Stromal cell of bone marrow (primary cell): Measurements from ENCODE around the gene TPSD1.
"Not testable (repeated sequence)": the region's sequence is repeated elsewhere in the genome, so short reads cannot be mapped to it uniquely, and the experiment has no call there.

Source experiments
- DNase-seq: peaks from one replicate; pipeline ENCODE4 v3.0.0-alpha.2; 2012; ENCODE audit warnings: low read depth

TPSD1 gene

DNA sequence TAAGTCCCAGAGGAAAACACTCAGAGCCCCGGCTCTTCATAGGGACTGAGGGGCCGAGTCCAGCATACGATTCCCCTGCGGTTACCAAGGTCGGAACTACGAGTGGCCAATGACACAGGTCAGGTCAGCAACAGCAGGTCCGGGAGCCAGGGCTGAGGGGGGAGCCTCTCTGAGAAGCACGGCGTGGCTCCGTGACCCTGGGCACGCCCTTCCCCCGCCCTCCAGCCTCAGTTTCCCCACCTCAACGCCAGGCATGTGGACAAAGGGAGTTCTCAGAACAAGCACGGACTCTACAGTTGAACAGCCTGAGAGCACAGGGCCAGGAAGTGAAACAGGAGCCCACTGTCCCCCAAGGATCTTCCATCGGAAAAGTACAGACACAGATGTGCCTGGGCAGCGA, 25.6 kb downstream of the TPSD1 start:
- no peak for DNase-seq

DNA sequence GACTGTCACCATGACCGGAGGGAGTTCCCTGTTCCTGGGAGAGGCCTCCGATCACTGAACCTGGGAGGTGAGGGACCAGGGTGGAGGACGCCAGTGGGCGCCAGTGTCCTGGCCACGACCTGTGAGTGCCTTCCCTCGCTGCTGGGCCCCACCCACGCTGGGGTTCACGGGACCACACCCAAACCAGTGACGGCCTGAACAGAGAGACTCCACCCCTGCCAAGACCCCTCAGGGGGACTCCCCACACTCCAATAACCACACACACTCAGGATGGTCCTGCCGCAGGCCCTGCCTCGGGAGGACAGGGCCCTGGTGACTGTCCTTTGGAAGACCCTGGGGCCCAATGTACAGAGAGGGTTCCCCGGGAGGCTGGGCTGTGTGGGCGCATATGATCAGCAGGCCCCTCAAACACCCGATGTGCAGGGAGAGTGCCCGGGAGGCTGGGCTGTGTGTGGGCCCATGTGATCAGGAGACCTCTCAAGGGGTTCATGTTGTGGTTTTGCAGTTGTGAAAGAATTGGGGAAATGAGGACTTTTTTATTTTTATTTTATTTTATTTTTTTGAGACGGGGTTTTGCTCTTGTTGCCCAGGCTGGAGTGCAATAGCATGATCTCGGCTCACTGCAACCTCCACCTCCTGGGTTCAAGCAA, 26.6 kb downstream of the TPSD1 start:
- DNase-seq, result no peak

DNA sequence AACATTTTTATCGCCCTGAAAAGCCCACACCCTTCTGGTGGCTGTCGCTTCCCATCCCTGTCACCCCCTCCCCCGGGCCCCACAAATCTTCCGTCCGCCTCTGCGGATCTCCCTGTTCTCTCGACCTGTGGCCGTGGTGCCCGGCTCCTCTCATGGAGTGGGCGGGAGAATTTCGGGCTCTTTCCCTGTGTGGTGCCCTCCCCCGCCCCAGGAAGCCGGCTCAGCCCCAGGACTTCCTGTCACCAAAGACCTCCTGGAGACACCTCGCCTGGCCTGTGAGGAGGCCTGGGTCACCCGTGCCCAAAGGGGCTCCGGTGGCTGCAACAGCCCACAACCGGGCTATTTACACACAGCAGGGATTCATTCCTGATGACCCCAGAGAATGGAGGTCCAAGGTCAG, 27.4 kb downstream of the TPSD1 start:
- DNase-seq, result no peak

DNA sequence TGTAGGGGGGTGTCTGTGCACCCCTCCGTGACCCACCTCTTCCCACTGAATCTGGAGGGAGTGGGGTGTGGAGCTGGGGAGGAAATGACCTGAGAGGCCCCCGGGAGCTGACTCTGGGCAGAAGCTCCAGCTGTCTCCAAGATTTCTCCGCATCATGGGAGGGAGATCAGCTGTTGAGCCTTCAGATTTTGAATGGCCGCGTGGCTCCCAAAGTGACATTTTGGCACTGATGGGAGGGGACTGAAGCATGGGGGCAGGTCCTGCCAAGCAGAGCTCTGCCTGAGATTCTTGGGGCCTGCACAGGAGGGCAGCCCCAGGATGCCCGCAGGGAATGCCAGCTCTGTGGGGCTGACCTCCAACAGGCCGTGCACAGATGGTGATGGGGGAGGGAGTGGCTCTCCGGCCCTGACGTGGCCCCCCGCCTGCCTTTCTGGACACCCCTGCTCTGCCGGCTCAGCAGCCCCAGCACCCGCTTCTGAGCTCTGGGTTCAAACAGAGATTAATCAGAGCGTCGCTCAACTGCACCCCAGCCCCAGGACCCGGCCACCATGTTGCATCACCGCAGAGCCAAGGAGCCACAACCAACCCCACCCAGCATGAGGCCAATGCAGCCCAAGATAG, 28.2 kb downstream of the TPSD1 start:
- DNase-seq, result no peak

DNA sequence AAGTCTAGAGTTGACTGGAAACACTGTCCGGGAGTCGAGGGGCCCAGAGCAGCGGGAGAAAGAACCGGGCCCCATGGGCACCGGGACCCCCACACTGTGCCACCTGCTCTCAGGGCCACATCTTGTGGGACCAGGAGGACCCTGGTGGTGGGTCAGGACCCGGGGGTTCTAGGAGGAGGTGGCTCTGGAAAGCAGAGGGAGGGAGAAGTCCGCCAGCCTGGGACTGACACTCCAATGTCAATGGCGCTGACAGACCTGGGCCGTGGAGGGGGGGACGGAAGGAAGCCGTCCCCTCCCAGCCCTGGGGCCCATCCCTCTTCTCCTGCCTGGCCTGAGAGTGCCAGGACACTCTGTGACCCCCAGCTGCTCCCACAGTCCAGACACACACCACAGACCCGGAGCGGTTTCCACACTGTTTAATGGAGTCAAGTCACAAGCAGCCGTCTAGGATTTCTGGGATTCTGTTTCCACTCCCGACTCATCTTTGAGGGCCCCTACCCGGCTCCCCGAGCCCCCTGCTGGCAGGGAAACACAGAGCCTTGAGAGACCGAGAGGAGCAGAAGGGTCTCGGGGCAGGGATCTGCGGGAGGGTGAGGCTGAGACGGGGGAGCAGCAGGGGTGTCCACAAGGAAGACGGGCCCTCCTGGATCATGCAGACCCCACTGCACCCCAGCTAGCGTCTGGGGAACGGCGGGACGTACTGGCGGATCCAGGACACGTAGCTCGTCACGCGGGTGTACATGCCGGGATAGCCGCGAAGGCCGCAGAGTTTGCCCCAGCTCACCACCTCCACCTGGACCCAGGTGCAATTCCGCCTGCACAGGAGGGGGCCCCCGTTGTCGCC, 30.0 kb downstream of the TPSD1 start:
- DNase-seq, result no peak

DNA sequence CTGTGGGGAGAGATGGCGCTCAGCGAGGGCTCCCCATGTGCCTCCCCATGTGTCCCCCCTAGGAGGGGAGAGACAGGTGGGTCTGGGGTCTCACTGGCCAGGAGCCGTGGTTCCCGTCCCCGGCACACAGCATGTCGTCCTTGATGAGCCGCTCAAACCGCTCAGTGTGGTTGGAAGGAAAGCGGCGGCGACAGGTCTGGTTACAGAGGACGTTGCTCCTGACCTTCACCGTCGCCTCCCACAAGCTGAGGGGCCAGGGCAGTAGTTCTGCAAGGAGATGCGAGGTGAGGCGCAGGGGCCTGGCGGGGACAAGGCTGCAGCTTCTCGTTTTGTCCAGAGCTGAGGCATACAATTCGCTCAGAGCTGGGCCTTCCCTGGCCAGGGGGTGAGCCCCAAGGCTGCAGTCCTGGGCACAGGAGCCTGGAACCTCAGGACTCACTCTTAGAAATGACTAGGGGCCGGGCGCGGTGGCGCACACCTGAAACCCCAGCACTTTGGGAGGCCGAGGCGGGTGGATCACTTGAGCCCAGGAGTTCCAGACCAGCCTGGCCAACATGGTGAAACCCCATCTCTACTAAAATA, 30.7 kb downstream of the TPSD1 start:
- DNase-seq, result no peak

DNA sequence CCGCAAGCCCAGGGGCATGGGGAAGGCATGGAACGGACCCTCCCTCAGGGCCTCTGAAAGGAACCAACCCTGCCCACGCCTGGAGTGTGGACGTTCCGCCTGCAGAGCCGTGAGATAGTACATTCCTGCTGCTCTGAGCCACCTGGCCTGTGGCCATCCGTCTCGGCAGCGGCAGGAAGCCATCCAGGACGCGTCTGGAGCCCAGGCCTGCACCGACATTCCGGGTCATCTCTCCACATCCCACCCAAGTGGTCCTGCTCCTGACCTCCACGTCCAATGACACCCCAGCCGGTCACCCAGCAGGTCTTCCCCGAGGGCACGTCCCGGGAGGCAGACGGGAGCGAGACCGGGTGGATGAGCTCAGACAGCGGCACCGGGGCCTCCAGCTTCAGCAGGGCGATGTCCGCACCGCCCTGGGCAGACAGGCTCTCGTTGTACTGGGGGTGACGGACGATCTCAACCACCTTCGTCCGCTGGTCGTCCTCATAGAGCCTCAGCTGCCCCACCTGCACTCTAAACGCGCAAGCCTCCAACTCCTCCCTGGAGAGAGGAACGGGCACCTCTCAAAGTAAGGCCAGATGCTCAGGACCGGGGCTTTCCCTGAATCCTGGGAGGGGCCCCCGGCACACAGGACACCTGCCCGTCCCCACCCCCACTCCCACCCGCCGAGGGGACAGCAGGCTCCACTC, 32.3 kb downstream of the TPSD1 start:
- no peak for DNase-seq

DNA sequence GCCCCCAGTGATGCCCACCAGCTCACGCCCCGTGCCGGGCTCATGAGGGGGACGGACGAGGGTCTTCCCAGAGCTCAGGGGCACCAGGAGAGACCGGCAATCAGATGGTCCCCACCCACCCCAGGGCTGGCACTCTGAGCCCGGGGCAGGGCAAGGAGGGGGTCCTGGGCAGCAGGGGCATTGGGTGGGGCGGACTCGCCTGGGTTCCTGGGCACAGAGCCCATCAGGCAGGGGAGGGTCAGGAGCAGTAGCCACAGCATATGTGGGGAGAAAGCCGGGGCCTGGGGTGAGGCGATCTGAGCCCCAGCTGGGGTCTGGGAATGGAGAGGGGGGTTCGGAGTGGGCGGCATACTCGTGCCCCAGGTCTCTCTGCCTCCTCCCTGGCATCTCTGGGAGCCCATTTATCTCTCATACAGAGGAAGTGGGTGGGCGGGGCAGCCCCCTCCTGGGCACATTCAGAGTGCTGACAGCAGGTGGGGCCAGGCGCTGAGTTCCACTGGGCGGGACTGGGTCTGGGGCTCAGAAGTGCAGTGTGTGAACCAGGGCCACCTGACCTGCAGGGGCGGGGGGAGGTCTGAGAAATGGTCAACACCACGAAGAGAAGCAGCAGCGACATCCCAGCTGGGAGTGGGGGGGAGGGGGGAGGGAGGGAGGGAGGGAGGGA, 33.1 kb downstream of the TPSD1 start:
- no peak for DNase-seq

DNA sequence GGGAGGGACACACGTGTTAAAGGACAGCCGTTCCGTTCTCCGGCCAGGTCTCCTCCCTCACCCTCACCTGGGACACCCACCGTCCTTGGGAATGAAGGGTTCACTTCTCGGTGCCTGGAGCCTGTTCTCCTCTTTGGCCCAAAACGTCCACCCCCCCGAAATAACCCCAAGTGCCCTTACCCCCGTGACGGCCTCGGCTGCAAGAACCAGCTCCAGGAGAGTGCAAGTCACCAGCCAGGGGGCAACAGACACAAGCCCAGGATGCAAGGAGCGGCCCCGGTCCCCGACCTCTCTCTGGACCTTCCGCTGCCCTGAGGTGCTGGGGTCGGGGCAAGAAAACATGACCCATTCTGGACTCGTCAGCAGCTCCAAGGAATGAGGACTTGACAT, 33.6 kb downstream of the TPSD1 start:
- no peak for DNase-seq

DNA sequence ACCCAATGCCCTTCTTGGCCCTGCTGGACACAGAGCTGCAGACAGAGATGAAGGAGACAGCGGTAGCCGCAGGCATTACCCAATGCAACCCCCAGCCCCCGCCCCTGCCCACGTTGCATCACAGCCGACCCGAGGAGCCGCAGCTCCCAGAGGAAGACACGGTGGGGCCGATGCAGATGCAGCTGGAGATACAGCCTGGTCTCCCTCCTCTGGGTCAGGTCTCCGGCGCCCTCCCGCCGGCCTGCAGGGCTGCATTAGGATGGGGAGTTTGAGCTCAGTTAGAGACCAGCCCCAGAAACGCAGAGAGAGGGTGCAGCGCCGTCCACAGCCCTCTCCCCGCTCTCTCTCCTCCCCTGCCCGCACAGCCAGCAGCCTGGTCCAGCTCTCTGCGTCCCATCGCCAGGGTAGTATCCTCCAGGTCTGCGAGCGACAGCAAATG, 34.2 kb downstream of the TPSD1 start:
- DNase-seq, result no peak

DNA sequence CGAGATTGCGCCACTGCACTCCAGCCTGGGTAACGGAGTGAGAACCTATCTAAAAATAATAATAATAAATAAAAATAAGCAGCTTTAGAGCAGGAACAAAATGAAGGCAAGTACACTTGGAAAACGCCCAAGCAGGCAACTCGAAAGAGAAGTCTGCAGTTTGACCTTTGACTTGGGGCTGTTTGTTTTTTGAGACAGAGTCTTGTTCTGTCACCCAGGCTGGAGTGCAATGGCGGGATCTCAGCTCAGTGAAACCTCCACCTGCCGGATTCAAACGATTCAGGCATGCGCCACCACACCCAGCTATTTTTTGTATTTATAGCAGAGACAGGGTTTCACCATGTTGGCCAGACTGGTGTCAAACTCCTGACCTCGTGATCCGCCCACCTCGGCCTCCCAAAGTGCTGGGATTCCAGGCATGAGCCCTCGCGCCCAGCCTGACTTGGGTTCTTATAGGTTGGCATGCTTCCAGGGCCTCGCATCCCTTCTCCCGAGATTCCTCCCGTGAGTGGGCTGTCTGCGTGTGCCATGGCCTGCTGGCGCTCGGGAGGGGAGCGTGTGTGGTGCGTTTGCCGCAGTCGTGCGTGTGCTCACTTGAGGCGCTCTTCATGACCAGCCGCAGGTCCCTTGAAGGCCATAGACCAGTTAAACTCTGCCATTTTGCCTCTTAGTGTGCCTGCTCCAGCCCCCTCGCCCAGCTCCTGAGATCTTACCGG, 35.1 kb downstream of the TPSD1 start:
- DNase-seq, result no peak

DNA sequence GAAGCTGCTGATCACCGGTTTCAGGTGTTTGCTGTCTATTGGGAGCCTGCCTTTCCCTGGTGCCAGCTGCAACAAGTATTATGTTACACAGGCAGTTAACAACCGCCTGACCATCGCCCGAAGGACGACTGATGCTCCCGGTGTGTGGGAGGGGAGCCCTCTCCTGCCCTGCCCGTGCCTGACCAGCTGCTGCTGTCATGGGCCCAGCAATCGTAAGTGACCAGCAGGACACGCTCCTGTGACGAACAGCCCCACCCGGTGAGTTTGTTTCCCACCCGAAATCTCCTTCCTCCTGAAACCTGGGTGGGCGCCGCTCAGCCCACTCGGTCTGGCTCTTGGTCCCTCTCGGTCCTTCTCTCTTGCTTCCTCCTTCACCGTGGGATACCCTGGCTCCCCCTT, 35.7 kb downstream of the TPSD1 start:
- DNase-seq, result no peak

DNA sequence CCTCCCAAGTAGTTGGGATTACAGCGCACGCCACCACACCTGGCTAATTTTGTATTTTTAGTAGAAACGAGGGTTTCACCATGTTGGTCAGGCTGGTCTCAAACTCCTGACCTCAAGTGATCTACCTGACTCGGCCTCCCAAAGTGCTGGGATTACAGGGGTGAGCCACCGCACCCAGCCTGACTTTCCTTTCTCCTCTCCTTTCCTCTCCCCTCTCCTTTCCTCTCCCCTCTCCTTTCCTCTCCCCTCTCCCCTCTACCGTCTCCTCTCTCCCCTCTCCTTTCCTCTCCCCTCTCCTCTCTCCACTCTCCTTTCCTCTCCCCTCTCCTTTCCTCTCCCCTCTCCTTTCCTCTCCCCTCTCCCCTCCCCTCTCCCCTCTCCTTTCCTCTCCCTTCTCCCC, 36.3 kb downstream of the TPSD1 start:
- DNase-seq, result not testable (repeated sequence)

DNA sequence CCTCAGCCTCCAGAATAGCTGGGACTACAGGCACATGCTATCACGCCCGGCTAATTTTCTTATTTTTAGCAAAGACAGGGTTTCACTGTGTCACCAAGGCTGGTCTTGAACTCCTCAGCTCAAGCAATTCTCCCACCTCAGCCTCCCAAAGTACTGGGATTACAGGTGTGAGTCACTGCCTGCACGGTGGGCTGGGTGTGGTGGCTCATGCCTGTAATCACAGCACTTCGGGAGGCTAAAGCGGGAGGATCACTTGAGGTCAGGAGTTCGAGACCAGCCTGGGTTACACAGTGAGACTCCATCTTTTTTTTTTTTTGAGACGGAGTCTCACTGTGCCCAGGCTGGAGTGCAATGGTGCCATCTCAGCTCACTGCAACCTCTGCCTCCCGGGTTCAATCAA, 36.9 kb downstream of the TPSD1 start:
- DNase-seq, result not testable (repeated sequence)

DNA sequence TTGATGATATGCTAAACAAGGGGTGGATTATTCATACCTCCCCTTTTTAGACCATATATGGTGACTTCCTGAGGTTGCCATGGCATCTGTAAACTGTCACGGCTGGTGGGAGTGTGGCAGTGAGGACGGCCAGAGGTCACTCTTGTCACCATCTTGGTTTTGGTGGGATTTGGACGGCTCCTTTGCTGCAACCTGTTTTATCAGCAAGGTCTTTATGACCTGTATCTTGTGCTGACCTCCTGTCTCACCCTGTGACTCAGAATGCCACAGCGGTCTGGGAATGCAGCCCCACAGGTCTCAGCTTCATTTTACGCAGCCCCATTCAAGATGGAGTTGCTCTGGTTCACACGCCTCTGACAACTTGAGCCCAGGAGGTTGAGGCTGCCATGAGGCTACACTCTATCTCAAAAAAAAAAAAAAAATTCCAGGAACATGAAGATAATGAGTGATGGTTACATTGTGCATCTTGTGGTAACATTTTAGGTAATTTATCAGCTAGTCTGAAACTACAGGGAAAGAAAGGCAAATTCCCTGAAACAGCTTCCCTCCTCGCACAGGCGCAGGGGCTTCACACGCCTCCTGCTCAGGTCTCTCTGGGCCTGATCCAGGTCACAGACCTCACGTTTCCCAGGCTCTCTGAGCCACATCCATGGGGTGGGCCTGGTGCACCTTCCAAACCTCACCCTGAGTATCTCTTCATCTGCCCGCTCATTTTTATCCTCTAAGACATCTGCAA, 38.2 kb downstream of the TPSD1 start:
- DNase-seq, result no peak

DNA sequence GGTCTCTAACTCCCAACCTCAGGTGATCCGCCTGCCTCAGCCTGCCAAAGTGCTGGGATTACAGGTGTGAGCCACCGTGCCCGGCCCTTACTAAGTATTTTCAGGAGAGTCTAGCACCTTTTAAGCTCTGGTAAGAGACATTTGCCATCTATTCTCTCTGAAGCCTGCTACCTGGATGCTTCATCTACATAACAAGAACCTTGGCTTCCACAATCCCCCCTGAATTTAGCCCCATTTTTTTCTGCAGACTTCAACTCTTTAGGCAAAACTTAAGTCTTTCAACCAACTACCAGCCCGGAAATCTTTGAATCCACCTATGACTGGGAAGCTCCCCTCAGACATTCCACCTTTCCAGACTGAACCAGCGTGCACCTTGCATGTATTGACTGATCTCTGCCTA, 39.6 kb downstream of the TPSD1 start:
- DNase-seq, result no peak

DNA sequence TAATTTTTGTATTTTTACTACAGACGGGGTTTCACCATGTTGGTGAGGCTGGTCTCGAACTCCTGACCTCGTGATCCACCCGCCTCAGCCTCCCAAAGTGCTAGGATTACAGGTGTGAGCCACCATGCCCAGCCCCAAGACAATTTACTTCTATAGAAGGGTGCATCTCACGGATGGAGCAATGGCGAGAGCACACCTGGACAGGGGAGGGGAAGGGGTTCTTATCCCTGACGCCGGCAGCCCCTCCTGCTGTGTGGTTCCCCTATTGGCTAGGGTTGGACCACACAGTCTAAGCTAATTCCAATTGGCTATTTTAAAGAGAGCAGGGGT, 40.8 kb downstream of the TPSD1 start:
- not testable (repeated sequence) for DNase-seq

DNA sequence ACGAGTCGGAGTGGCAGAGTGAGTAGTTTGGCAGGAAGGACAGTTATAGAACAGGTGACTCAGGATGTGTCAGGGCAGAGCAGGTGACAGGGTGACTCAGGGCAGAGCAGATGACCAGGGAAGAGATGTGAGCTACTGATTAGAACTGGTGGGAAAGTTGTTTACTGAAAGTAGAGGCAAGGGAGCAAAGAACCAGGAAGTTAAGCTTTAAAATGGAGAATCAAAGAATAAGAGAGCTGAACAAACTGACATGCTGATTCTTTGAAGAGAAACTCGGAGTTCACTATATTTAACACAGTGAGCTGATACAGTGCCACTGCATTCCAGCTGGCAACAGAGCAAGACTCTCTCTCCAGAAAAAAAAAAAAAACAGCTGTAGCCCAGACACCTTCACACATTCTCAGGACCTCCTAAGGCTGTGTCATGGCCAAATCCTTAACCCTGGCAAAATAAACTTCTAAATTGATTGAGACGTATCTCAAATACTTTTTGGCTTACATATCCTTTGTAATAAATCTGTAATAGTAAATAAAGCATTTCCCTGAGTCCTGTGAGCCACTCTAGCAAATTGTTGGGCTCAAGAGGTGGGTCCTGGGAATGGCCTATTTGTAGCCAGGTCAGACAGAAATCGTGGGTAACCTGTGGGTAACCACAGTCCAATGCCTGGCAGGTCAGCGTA, 41.3 kb downstream of the TPSD1 start:
- peak; percentile 31 for DNase-seq

DNA sequence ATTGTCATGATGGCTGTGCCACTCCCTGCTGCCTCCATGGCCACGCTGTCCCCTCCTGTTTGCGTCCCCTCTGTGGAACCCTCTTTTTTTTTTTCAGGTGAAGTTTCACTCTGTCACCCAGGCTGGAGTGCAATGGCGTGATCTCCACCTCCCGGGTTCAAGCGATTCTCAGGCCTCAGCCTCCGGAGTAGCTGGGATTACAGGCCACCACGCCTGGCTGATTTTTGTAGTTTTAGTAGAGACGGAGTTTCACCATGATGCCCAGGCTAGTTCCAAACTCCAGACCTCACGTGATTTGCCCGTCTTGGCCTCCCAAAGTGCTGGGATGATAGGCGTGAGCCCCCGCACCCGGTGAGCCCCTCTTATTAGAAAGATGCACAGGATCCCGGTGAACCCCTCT, 42.5 kb downstream of the TPSD1 start:
- DNase-seq, result no peak
